ENCODE data around the gene GUCY1B1. TPM values are rescaled to one million over a fixed set of nuclear protein-coding genes. Genes with fewer than 3 reads are reported as not detected.

GUCY1B1 gene
- polyA plus RNA-seq, 1 donor from 2014 or later: 13.6 TPM

DNA sequence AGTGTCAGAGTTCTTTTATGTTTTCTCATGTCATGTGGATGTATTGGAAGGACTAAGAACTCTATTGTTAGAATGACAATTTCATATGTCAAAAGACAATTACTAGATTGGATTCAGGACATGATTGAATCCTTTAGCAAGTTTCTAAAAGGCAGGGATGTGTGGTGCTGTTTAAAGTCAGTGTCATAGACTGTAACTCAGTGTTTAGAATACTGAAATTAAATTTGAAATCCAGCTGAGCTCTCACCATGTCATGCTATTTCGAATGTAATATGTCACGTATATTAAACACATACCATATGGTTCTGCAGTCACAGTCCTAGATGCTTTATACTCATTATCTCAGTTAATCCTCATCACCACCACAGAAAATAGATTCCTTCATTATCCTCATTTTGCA, 7.8 kb downstream of the GUCY1B1 start:
- H3K4me3 ChIP-seq (ENCODE audit: low read length): peak overlapping the region; percentile 0
- no peaks in the 10 kb centered on the region for H4K20me1 ChIP-seq (ENCODE audit: insufficient read depth)
- no peaks in the 10 kb centered on the region for H3K9me2 ChIP-seq (ENCODE audit: insufficient read depth, low read length)
- H2AFZ ChIP-seq (ENCODE audit: low read depth, low read length): no peak overlapping the region
- no peak overlapping the region for H3K4me2 ChIP-seq (ENCODE audit: low read length)
- no peak overlapping the region for H3K9ac ChIP-seq (ENCODE audit: low read length)
- no peaks in the 10 kb centered on the region for H3K9me3 ChIP-seq (ENCODE audit: low read length)
- no peaks in the 10 kb centered on the region for H3K79me2 ChIP-seq (replicated peaks; ENCODE audit: insufficient read depth, low read length)
- H3K27me3 ChIP-seq (ENCODE audit: insufficient read depth, low read depth, low read length): no peaks in the 10 kb centered on the region
- TF ChIP-seq POLR2AphosphoS5 (IDR thresholded peaks at IDR 0.05): peak; percentile 78
- no peak for TF ChIP-seq RAD21 (conservative IDR thresholded peaks at IDR 0.05)
- peak; percentile 40 for TF ChIP-seq REST (IDR thresholded peaks at IDR 0.05; ENCODE audit: borderline replicate concordance)
- peak; percentile 92 for TF ChIP-seq EP300 (conservative IDR thresholded peaks at IDR 0.05; ENCODE audit: poor library complexity, severe bottlenecking)
- TF ChIP-seq SMC3 (conservative IDR thresholded peaks at IDR 0.05; ENCODE audit: poor library complexity): no peak
- TF ChIP-seq, protein P1, sequence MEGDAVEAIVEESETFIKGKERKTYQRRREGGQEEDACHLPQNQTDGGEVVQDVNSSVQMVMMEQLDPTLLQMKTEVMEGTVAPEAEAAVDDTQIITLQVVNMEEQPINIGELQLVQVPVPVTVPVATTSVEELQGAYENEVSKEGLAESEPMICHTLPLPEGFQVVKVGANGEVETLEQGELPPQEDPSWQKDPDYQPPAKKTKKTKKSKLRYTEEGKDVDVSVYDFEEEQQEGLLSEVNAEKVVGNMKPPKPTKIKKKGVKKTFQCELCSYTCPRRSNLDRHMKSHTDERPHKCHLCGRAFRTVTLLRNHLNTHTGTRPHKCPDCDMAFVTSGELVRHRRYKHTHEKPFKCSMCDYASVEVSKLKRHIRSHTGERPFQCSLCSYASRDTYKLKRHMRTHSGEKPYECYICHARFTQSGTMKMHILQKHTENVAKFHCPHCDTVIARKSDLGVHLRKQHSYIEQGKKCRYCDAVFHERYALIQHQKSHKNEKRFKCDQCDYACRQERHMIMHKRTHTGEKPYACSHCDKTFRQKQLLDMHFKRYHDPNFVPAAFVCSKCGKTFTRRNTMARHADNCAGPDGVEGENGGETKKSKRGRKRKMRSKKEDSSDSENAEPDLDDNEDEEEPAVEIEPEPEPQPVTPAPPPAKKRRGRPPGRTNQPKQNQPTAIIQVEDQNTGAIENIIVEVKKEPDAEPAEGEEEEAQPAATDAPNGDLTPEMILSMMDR (IDR thresholded peaks at IDR 0.05; ENCODE audit: poor library complexity, severe bottlenecking): no peak
- no peak for TF ChIP-seq TAF1 (IDR thresholded peaks at IDR 0.05; ENCODE audit: low read depth)
- no peak for TF ChIP-seq EZH2 (IDR thresholded peaks at IDR 0.05; ENCODE audit: borderline replicate concordance, insufficient read depth, low read length, poor library complexity, severe bottlenecking)
- no peak for TF ChIP-seq MXI1 (conservative IDR thresholded peaks at IDR 0.05; ENCODE audit: poor library complexity, severe bottlenecking)
- no peaks in the 10 kb centered on the region for H3F3A ChIP-seq (ENCODE audit: insufficient read depth, low read length, poor library complexity, severe bottlenecking)
- H3K36me3 ChIP-seq (ENCODE audit: insufficient read depth, low read length): no peaks in the 10 kb centered on the region
- no peak overlapping the region for H3K27ac ChIP-seq (ENCODE audit: low read length)

DNA sequence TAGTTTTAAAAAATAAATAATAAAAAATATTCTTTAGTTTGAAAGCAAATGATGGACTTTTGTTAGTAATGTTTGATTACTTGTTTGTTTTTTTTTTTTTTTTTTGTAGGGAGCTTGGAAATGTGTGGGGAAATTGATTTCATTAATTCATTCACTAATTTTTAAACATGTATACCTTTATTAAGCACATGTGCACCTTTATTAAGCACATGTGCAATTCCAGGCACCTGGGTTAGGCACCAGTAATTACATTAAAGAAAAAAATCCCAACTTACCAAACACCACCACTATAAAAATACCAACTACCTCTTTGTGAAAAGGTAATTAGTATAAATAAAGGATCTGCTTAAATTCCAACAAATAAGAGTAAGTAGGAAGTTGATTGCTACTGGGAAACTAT, 9.5 kb downstream of the GUCY1B1 start:
- Histone ChIP-seq H3K9me2 (ENCODE audit: insufficient read depth, low read length) (no peaks in the 10 kb centered on the region), H2AFZ (ENCODE audit: low read depth, low read length) (no peak overlapping the region)

More for the DNA sequence above, 9.5 kb downstream of the GUCY1B1 start:
- TF ChIP-seq TAF1 (IDR thresholded peaks at IDR 0.05; ENCODE audit: low read depth): no peak
- no peak for TF ChIP-seq REST (IDR thresholded peaks at IDR 0.05; ENCODE audit: borderline replicate concordance)
- TF ChIP-seq SMC3 (conservative IDR thresholded peaks at IDR 0.05; ENCODE audit: poor library complexity): no peak
- TF ChIP-seq, protein P1 (IDR thresholded peaks at IDR 0.05; ENCODE audit: poor library complexity, severe bottlenecking): no peak
- TF ChIP-seq EZH2 (IDR thresholded peaks at IDR 0.05; ENCODE audit: borderline replicate concordance, insufficient read depth, low read length, poor library complexity, severe bottlenecking): no peak
- TF ChIP-seq MXI1 (conservative IDR thresholded peaks at IDR 0.05; ENCODE audit: poor library complexity, severe bottlenecking): no peak
- TF ChIP-seq RAD21 (conservative IDR thresholded peaks at IDR 0.05): no peak
- TF ChIP-seq EP300 (conservative IDR thresholded peaks at IDR 0.05; ENCODE audit: poor library complexity, severe bottlenecking): no peak
- no peak for TF ChIP-seq POLR2AphosphoS5 (IDR thresholded peaks at IDR 0.05)
- no peaks in the 10 kb centered on the region for H4K20me1 ChIP-seq (ENCODE audit: insufficient read depth)
- H3K4me3 ChIP-seq (ENCODE audit: low read length): no peak overlapping the region
- H3K27ac ChIP-seq (ENCODE audit: low read length): no peak overlapping the region
- H3K9me3 ChIP-seq (ENCODE audit: low read length): no peaks in the 10 kb centered on the region
- no peak overlapping the region for H3K4me2 ChIP-seq (ENCODE audit: low read length)
- H3K36me3 ChIP-seq (ENCODE audit: insufficient read depth, low read length): no peaks in the 10 kb centered on the region
- no peak overlapping the region for H3K9ac ChIP-seq (ENCODE audit: low read length)
- H3K27me3 ChIP-seq (ENCODE audit: insufficient read depth, low read depth, low read length): no peaks in the 10 kb centered on the region
- H3K79me2 ChIP-seq (replicated peaks; ENCODE audit: insufficient read depth, low read length): no peaks in the 10 kb centered on the region
- H3F3A ChIP-seq (ENCODE audit: insufficient read depth, low read length, poor library complexity, severe bottlenecking): no peaks in the 10 kb centered on the region
